ENCODE results near the gene CRABP2.

The CRABP2 gene

GRCh38 chr1:156690675-156691036 lies 14.7 kb downstream of the CRABP2 start:
- DNase-seq (ENCODE audit: low spot score): no peak

- no peak for DNase-seq (ENCODE audit: low spot score)
Measured at GRCh38 chr1:156689953-156690674, 15.3 kb downstream of the CRABP2 start.

- peak; percentile 66 for DNase-seq (ENCODE audit: low spot score)
Measured at GRCh38 chr1:156689035-156689952, 16.1 kb downstream of the CRABP2 start.

GRCh38 chr1:156684227-156684782 lies 21.1 kb downstream of the CRABP2 start:
- no peak for DNase-seq (ENCODE audit: low spot score)

DNA sequence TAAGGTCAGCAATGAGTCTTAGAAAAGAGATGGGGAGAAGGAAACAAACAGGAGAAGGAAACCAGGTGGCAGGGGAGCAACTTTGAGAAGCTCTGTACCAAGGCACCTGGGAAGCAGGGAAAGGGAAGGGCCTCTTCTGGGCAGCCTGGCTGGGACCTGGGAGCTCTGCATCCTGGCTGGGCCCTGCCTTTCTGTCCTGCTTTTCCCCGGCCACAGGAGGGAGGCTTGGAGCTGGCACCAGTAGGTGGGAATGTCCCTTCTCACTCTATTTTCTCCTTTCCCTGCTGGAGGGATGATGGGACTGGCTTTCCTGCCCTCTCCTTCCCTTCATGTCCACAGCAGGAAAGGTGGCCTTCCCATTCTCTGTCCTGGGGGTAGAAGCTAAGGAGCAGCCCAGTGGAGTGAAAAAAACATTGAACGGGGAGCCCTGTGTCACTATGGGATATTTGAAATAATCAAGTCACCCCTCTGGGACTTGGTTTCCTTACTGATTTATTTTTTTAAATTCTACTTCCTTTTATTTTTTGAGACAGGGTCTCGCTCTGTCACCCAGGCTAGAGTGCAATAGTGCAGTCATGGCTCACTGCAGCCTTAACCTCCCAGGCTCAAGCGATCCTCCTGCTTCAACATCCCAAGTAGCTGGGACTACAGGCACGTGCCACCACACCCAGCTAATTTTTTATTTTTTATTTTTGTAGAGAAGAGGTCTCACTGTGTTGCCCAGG lies 23.1 kb downstream of the CRABP2 start:
- no peak for DNase-seq (ENCODE audit: low spot score)

DNA sequence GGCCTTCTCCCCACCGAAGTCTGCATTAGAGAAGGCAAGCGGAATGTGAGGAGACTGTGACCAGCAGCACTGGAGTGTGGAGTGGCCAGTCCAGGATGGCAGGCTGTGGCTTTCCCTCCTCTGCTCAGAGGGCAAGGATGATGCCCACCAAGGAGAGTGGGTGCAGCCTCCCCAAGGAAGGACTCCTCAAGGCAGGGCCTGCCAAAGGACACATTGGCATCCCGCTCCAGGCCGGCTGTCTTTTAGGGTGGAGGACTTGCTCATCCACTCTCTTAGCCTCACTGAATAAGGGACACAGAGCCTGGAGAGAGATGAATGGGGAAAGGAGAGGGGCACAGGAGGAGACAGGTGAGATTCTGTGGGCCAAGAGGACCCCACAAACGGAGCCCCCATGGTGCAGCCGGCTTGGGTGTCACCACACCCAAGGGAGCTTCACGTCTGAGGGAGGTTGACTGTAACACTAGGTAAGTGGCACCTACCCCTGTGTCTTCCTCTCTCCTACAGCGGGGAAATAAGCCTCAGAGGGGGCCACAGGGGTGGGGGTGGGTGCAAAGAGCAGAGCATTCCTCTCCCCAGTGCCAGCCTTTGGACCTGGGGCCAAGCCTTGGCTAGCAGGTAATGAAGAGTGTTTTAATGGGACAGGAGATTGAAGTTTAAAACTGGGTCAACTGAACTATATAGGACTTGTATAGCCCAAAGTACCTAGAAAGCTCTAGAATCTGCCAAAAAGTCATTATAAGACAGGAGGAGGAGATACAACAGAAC lies 24.0 kb downstream of the CRABP2 start:
- no peak for DNase-seq (ENCODE audit: low spot score)

DNA sequence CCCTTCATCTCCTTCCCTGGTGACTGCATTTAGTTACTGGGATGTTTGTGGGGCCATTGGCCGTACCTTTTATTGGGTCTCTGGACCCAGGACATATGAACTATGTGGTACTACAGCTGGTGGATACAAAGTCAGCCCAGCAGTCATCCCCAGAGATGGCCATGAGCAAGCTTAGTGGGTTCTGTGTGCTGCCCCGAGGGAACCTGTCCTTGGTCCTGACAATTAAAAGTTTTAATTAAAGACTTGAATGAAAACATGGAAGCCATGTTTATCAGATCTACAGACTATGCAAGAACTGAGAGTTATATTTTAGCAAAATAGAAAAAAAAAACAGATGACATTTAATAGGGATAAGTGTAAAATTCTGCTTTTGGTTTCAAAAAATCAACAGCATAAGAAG lies 25.3 kb downstream of the CRABP2 start:
- no peak for DNase-seq (ENCODE audit: low spot score)

DNA sequence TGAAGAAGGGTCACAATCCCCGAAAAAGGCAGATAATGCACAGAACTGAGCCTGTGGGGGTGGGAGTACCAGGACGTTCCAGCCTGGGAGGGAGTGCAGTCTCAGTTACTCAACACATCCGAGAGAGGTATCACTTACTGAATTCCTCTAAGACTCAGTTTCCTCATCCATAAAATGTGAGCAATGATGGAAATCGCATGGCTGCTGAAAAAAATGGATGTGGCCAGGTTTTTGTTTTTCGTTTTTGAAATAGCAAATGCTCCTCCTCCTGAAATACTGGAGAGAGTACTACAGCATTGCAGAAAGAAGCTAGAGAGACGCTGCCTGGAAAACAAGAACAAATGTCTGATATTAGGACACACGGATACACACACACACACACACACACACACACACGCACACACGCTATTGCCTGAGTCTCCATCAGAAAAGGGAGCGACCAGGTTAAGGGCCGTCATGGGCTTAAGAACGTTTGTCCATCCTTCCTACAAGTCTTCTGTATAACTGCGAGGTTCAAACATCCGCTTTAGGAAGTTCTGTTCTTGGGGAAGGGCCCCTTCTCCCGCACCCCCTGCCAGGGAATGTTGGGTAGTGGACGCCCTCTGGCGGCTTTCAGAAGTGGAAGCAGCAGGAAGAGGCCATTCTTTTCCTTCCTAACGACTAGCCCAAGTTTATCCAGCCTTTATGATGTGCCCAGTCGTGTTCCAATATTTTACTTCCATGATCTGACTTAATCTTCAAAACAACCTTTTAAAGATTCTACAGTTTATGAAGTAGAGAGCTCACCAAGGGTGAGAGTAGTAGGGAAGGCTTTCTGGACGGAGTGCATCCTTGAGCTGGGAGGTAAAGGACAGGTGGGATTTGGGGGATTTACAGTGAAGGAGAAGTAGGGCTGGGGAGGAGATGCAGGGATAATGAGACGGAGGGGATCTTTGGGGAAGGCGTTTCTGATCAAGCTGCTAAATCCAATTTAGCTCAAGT lies 27.5 kb downstream of the CRABP2 start:
- DNase-seq (ENCODE audit: low spot score): no peak

- DNase-seq (ENCODE audit: low spot score): no peak
Measured at GRCh38 chr1:156676820-156677615, 28.4 kb downstream of the CRABP2 start, which contains the start of gene NES. Gene NES, minus strand, starts transcription at chr1:156677407. Its CDS starts 143 bp downstream, at chr1:156677264.

DNA sequence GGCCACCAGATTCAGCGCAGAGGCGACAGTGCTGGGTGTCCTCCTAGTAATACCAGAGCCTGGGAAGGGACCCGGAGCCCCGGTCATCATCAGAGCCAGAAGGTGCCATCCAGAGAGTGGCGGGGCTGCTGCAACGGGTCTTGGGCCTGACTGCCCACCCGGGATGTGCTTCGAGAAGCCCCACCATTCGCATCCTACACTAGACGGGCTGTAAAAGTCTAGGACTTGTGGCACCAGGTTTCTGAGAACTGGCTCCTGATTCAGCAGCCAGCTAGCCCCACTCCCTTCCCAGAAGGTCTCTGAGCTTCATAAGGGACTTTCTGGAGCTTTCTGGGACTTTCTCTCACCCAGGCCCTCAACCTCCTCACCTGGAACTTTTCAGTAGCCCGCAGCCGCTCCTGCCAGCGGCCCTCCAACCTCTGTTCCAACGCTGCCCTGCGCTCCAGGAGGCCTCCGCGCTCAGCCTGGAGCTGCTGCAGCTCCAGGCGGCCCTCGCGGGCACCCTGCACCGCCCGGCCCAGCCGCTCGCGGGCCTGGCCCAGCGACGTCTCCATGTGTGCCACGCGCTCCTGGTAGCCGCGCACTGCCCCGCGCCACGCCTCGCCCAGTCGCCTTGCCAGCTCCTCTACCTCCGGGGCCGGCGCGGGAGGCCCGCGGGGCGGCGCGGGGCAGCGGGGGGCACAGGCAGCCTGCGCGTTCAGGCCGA lies 29.1 kb downstream of the CRABP2 start:
- DNase-seq (ENCODE audit: low spot score): no peak

DNA sequence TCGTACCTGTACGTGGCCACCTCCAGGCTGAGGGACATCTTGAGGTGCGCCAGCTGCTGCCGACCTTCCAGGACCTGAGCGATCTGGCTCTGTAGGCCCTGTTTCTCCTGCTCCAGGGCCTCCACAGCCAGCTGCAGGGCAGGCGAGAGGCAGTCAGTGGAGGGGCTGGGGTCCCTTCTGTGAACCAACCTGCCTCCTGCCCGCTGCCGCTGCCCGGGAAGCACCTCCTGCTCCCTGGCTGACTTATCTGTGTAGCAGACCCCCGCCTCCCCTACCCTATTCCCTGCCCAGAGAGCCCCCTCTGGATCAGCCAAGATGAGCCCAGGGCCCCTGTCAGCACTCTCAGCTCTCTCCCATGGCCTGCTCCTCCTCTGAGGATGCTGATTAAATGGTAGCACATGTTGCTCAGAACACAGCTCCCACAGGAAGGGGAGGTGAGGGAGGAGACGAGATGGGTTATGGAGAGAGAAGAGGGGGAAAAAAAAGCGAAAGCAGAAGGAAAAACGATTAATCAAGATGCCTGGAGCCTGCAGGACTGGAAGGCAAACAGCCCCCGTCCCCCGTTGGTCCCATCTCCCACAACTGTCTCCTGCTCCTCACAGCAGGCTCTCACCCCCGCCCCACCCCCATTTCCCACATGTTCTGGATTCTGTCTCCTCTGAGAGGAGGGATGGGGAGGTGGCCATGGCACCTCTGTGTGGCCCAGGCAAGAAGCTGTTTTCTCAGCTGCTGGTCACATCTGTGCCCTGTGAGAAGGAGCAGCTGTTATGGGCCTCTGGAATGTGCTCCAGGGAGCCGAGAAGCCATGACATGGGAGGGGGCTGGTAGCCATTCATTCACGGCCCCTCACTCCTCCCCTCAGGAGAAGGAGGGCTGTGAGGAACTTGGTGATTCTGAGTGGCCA lies 29.9 kb downstream of the CRABP2 start:
- no peak for DNase-seq (ENCODE audit: low spot score)

DNA sequence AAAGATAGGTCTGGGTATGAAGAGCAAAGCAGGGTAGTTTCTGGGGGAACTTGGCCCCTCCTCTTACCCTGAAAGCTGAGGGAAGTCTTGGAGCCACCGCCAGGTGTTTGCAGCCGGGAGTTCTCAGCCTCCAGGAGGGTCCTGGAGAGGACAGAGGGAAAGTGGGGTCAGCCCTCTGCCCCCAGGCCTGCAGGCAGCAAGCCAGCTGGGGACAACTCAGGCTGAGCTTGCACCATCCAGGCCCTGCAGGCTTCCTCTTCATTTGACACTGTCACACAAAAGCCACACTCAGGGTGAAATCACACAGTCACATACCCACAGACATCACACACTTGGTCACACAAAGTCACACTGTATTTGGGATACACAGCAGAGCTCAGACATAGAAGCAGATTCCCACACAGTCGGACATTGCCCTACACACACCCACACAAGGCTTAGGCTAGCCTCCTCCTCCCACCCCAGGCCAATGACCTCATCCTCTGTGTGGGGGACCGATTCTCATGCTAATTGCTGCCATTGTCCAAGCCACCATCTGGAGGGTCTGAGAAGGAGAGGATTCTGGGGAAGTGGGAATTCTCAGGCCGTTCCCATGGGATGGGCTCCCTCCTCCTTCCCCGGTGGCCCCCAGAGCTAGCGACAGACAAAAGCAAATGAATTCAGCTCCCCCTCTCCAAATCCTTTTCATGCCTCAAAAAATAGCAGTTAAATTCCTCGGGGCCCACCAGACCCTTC lies 31.8 kb downstream of the CRABP2 start:
- no peak for DNase-seq (ENCODE audit: low spot score)

- no peak for DNase-seq (ENCODE audit: low spot score)
Measured at GRCh38 chr1:156671804-156672203, 33.6 kb downstream of the CRABP2 start.

- no peak for DNase-seq (ENCODE audit: low spot score)
Measured at GRCh38 chr1:156670791-156671190, 34.6 kb downstream of the CRABP2 start.

- DNase-seq (ENCODE audit: low spot score): no peak
Measured at GRCh38 chr1:156670359-156670758, 35.0 kb downstream of the CRABP2 start.

DNA sequence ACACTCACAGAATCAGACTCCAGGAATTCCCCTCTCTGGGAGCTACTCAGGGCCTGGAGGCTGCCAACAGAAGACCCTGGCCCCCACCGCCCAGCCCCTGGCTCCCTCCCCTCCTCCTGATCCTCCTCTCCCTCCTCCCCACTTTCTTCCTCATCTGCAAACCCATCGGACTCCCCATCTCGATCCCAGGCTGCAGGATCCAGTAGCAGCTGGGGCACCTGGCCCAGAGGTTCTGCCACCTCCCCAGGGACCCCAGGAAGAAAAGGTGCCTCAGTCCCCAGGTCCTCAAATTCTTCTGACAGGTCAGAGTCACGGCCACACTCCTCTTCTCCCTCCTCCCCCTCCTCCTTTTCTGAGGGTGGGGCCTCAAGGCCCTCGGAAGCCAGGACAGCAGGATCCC lies 35.6 kb downstream of the CRABP2 start:
- DNase-seq (ENCODE audit: low spot score): no peak
